HG03520 (cell line): Measurements from ENCODE around the gene EPB41.
"Not testable (repeated sequence)": the region's sequence is repeated elsewhere in the genome, so short reads cannot be mapped to it uniquely, and the experiment has no call there.

ENCODE experiments used
- ATAC-seq: cut with Tn5 transposase; IDR thresholded peaks from one replicate; pipeline ENCODE4 v1.9.1; 2021; ENCODE audit warnings: mild to moderate bottlenecking, moderate library complexity; ENCODE audit not compliant: unreplicated experiment

Gene EPB41

GRCh38 chr1:29124366-29125236, 210.2 kb downstream of the EPB41 start:
- ATAC-seq, result no peak

GRCh38 chr1:29125237-29125641, 210.9 kb downstream of the EPB41 start:
- ATAC-seq, result no peak

- no peak for ATAC-seq
Measured at GRCh38 chr1:29125788-29126187, 211.4 kb downstream of the EPB41 start.

- ATAC-seq, result no peak
Measured at GRCh38 chr1:29126198-29126597, 211.8 kb downstream of the EPB41 start.

- no peak for ATAC-seq
Measured at GRCh38 chr1:29128739-29129138, 214.4 kb downstream of the EPB41 start.

- no peak for ATAC-seq
Measured at GRCh38 chr1:29129916-29130315, 215.5 kb downstream of the EPB41 start.

- not testable (repeated sequence) for ATAC-seq
Measured at GRCh38 chr1:29131056-29131455, 216.7 kb downstream of the EPB41 start.

GRCh38 chr1:29133861-29134694, 219.7 kb downstream of the EPB41 start:
- ATAC-seq, result no peak

- no peak for ATAC-seq
Measured at GRCh38 chr1:29134695-29135028, 220.3 kb downstream of the EPB41 start.

- ATAC-seq, result no peak
Measured at GRCh38 chr1:29136391-29136915, 222.1 kb downstream of the EPB41 start.

- ATAC-seq, result no peak
Measured at GRCh38 chr1:29142714-29143113, 228.3 kb downstream of the EPB41 start.

GRCh38 chr1:29144178-29144577, 229.8 kb downstream of the EPB41 start:
- ATAC-seq, result no peak

GRCh38 chr1:29145739-29146437, 231.5 kb downstream of the EPB41 start:
- no peak for ATAC-seq

- ATAC-seq, result no peak
Measured at GRCh38 chr1:29148656-29149491, 234.5 kb downstream of the EPB41 start.

GRCh38 chr1:29150346-29150745, 236.0 kb downstream of the EPB41 start:
- not testable (repeated sequence) for ATAC-seq

- no peak for ATAC-seq
Measured at GRCh38 chr1:29152046-29152805, 237.9 kb downstream of the EPB41 start.

- ATAC-seq, result no peak
Measured at GRCh38 chr1:29156543-29157268, 242.3 kb downstream of the EPB41 start.

GRCh38 chr1:29157269-29157601, 242.9 kb downstream of the EPB41 start:
- ATAC-seq, result no peak

GRCh38 chr1:29159773-29160172, 245.4 kb downstream of the EPB41 start:
- ATAC-seq, result no peak
